DND-41 (cell line): Measurements from ENCODE around the gene TBL1X.

Experiments used
- CTCF ChIP-seq: IDR thresholded peaks from 2 replicates; pipeline ENCODE4 v1.5.1; 2012; ENCODE audit warnings: borderline replicate concordance, low read length, moderate library complexity, mild to moderate bottlenecking; ENCODE audit not compliant: poor library complexity, severe bottlenecking; ENCODE audit errors: extremely low read depth
- EZH2 ChIP-seq: IDR thresholded peaks from 3 replicates; pipeline ENCODE4 v1.6.1; 2012; ENCODE audit warnings: borderline replicate concordance, low read depth, mild to moderate bottlenecking, moderate library complexity, low read length, inconsistent platforms; ENCODE audit not compliant: severe bottlenecking

- TF ChIP-seq EZH2 (no peak), CTCF (no peak)
These were observed 122.1 kb downstream of the TBL1X start for GRCh38 chrX:9586992-9587392.
